CD1c-positive myeloid dendritic cell (primary cell): ENCODE results near the gene DNAAF5.
A peak's percentile ranks its signal among the peaks of the same experiment; 100 is the strongest.

Experiments
- DNase-seq: peaks from one replicate; pipeline ENCODE4 v3.0.0-alpha.2; 2016; ENCODE audit errors: extremely low spot score

DNAAF5 gene

DNA sequence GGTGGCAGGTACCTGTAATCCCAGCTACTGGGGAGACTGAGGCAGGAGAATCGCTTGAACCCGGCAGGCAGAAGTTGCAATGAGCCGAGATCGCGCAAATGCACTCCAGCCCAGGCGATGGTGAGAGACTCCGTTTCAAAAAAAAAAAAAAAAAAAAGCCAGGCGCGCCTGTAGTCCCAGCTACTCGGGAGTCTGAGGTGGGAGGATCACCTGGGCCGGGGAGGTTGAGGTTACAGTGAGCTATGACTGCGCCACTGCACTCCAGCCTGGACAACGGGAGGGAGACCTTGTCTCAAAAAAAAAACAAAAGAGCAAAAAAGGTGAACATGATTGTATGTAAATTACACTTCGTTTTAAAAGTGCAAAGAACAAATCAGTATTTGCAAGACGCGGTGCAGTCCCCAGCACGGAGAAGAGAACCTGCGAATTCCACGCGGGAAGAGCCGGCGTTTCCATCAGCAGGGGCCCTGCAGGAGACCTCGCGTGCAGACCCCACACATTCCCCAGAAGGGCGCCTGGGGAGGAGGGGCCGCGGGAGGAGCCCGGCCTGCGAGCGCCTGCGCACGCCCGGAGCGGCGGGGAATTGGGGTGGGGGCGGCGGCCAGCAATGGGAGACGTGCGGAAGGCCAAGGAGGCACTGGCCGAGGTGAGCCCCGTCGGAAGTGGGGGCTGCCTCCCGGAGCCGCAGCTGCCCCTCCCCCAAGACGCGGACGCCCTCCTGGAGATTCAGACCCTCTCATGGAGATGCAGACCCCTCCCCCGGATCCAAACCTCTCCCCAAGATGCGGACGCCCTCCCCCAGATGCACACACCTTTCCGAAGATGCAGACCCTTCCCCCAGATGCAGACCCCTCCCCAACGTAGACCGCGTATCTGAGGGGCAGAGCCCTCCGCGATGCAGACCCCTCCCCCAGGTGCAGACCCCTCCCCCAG lies 89.1 kb downstream of the DNAAF5 start:
- DNase-seq = no peak

DNA sequence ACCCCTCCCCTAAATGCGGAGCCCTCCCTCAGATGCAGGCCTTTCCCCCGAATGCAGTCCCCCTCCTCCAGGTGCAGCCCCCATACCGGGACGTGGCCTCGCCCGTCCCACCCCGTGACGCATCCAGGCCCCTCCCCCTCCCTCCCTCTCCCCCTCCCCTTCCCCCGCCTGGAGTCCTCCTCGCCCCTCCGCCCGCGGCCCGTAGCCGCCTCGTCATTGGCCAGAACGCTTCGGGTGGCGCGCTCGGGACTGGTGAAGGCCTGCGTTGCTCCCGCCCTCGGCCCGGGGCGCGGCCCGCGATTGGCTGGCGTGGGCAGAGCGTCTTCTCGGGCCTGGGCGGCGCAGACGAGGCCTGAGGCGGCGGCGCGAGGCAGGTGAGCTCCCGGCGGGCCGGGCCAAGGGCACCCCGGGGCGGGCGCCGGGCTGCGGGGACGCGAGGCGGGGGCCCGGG lies 89.8 kb downstream of the DNAAF5 start:
- peak; percentile 97 for DNase-seq

DNA sequence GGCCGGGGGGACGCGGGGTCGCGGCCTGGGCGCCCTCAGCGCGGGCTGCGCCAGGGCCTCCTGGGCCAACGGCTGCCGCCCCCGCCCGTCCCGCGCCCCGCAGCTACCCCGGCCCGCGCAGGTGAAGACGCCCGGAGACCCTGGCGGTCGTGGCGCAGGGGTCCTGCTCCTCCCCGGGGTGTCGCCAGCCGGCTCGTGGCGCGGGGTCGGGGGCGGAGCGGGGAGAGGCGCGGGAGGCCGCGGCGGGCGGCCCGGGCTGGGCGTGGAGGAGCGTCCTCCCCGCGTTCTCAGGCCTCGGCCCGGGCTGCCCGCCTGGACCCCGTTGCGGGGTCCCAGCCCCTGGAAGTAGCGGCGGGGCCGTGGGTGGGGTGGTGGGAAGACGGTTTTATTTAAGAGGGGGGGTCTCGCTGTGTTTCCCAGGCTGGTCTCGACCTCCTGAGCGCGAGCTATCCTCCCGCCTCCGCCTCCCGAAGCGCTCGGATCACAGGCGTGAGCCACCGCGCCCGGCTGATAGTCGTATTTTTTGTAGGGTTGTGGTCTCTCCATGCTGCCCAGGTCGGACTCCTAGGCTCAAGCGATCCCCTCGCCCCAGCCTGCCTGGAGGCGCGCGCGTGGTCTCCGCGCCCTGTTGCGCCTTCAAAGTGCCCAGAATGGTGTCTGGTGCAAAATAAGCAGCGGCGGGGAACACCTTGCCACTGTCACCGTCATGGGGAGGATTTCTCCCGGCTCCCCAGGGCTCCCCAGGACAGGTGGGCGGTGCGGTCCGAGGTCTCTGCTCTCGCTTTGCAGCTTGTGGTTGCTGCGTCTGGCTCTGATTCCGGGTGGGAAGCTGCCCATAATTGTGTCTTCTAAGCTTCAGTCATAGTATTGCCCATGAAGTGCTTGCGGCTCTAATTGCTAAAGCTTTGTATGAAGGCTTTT lies 90.5 kb downstream of the DNAAF5 start:
- DNase-seq = peak; percentile 38

DNA sequence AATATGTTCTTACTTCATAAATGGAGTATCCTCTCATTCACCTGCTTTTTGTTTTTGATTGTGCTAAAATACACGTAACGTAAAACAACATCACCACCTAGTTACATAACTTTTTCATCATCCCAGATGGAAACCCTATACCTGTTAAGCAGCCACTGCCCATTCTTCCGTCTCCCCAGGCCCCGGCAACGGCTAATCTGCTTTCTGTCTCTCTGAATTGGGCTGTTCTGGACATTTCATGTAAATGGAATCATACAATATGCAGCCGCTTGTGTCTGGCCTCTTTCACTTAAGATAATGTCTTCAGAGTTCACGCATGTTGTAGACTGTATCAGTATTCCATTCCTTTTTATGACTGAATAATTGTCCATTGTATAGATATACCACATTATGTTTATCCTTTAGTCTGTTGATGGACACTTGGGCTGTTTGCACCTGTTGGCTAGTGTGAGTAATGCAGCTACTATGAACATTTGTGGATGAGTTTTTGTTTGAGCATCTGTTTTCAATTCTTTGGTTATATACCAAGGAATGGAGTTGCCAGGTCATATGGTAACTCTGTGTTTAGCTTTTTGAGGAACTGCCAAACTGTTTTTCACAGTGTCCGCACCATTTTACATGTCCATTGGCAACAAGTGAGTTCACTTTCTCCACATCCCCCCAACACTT lies 91.7 kb downstream of the DNAAF5 start:
- peak; percentile 35 for DNase-seq

DNA sequence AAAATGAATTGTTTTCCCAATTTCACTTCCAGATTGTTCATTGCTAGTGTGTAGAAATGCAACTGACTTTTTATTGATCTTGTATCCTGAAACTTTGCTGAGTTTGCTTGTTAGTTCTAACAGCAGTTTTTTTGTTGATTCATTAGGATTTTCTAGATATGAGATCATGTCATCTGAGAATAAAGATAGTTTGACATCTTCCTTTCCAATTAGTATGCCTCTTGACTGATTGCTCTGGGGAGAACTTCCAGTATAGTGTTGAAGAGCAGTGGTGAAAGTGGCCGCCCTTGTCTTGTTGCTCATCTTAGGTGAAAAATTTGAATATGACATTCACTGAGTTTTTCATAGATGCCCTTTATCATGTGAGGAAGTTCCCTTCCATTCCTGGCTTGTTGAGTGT lies 93.8 kb downstream of the DNAAF5 start:
- DNase-seq = no peak

DNA sequence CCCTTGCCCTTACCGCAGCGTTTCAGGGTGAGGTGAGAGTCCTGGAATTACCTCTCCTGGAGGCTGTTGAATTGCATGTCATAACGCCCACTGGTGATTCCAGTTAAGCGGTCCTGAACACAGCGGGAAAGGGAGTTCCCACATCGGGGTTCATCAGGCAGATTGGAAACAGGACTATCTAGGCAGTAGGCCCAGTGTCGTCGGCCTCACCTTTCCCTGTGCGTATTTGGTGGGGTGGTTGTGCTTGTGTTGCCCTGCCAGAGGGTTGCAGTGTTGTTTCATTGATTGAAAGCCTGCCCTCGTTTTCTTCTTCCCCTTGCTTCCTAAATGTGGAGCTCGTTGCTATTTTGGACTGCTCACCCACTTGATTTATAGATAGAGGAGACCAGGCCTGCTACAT lies 95.2 kb downstream of the DNAAF5 start:
- DNase-seq = no peak

DNA sequence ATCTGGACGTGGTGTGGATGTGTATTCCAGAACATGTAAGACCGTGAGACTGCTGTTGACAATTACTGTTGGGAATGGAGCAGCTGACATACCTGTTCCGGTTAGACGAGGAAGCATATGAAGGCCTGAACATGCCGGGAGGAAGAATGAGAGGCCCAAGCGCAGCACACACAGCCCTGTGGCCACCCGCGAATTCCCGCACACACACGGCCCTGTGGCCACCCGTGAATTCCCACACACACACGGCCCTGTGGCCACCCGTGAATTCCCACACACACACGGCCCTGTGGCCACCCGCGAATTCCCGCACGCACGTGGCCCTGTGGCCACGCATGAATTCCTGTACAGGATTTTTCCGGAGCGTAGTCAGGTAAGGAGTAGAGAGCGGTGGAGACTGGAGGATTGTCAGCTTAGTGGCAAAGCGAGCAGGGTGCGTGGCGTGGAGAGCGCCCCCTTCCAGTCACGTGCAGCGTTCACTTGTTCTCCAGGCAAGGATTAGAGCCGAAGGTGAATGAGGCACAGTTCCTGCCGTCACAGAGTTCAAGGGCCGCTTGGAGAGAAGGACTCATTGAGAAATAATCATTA lies 96.3 kb downstream of the DNAAF5 start:
- no peak for DNase-seq

DNA sequence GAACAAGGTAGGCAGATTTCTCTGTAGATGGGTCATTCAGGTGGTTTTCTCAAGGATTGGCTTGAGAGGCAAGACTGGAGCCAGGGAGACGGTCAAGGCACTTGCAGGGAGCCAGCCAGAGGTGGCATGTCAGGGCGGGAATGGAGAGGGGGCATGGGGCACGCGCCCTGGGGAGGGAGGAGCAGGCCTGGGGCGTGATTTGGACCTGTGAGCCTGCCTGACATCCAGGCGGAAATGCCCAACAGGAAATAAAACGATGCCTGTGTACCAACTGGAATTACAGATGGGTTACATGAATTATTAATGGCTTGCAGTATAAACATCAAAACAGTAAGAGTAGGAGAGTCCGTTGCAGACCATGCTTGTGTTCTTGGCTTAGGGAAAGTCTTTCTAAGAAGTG lies 97.2 kb downstream of the DNAAF5 start:
- no peak for DNase-seq

DNA sequence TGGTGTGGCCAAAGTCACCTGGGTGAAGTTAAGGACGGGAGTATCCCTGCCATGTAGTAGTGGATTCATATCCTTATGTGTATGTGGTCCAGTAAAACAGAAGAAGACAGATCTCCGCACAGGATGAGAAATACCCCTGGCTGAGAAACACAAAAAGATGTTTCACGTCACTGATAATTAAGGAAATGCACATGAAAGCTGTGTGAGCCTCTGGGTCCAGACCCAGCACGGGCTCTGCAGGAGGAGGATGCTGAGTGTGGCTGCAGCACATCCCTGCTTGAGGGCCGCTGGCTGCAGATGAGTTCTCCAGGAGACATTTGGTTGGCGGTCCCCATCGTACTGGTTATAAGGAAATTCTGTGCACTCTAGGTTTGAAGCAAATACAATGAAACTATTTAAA lies 97.6 kb downstream of the DNAAF5 start:
- no peak for DNase-seq

DNA sequence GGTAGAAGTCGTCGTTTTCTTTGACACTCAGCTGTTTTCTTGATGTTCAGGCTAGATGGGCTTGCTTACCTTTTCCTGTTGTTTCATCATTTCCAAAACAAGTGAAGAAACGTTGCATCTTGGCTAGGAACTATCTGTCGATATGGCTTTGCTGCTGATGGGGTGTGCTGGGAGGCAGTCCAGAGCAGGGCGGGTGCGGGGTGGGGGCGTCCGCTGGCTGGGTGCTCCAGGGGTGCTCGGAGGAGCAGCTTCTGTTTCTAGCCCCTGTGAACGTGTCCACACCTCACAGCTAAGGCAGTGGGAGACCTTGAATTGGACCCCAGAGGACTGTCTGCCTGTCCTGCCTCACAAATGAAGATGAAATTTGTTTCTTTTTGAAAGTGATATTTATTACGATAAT lies 98.2 kb downstream of the DNAAF5 start:
- DNase-seq = no peak

DNA sequence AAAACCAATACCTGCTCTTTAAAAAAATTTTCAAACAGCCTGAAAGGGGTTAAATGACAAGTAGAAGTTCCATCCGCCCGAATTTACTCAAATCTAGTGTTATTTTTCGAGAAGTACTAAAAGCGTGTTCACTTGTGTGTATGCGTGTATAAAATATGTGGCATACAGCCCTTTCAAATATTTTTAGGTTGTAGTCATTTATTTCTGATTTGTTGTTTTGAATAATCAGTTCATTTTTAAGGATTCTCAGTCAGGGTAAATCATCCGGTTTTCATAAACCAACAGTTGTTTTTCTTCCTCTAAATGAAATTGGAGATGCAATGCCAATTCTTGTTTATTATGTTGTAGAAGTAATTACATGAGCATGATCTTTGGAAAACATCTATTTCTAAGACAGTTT lies 98.9 kb downstream of the DNAAF5 start:
- no peak for DNase-seq

DNA sequence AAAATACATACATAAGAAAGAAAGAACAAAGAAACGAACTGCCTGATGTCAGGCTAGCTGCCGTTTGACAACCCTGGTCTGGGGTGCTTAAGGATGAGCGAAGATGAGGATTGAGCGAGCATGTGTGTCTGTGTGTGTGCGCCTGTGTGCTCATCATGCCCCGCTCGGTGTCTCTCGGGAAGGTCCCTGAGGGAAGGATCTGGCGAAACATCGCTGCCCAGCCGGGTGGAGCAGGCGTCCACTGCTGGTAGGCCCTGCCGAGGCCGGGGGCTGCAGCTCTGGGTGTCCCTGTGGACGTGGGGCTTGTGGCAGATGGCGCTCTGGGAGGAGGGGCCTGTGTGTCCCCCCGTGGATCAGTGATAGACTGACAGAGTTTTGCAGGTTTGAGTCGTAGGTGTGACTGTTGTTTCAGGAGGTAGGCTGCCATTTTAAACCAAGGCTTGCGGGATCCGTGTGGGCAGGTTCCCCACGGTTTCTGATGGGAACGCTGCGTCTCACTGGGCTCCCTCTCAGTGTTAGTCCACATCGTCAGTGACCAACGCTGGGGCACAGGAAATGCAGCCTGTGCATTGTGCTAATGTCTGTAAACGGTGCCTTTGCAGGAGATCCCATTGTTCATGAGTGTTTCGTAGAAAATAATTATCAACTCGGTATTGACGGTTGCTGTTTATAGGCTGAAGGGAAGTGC lies 99.9 kb downstream of the DNAAF5 start:
- no peak for DNase-seq

DNA sequence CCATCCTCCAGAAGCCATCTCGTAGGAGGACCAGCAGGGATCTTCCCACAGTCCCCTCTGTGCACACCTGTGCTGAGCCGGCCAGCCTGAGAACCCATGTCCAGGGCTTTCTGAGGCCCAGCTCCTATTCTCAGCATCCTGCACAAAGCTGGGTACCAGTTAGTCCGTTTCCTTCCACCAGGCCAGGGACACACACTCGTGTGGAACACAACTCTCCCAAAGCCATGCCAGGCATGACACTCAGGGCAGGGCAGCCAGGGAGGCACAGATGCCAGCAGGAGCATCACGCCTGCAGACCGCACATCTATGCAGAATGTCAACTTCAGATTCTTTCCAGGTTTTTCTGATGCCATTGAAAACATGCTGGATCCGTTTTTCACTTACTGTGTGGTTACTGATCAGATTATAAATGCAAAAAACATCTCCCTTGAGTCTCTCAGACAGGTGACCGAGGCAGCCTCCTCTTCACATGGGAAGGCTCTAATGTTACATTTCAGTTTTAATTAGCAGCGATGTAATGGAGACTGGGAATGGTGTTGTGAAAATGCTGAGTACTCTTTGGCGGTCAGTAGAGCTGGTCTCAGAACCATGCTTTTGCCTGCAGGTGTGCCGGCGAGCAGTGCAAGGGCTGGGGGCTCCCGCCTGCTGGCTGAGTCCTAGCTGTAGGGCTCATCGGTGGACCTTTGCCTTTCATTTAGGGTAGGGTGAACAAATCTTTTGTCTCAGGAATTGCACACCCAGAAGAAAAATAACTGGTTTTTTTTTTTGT lies 102.5 kb downstream of the DNAAF5 start:
- DNase-seq = no peak

DNA sequence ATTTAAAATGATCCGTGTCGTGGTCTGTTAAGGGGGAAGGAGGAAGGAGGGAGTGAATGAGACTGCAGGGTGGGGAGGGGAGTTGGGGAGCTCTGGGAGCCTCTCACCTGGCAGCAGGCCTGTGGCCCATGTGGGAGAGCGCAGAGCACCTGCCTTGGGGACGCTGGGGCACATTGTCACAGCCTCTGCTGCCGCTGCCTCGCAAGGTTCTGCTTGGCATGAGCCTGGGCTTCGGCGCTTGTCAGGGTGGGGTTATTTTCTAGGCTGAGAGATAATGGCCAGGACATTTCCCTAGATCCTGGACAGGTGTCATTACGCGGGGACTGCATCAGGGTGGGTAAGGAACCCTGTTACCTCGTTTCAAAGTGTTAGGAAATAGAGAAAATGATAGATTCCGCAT lies 103.6 kb downstream of the DNAAF5 start:
- no peak for DNase-seq

DNA sequence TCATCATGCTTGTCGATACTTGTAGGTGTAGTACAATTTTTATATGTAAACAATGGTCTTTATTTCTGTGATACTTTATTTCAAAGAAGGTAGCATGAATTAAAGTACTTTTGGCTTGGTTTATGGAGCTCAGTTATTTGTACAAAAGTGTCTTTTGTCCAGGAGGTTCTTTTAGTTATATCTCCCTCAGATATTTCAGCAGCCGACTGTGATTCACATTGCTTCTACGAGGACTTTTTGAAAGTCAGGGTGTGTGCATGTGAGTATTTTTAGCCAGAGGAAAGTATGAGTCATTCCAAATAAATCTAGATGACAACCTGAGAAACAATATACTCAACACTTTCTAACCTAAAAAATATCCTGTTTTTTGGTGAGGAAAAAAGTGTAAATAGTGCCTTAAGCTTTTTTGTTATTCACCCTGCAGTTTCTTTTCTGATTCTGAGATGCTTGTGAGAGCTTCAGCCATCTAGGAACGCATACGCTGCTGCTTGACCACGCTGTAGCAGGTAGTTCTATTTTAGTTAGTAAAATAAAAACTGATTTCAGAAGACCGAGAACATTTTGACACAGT lies 105.2 kb downstream of the DNAAF5 start:
- DNase-seq = peak; percentile 9

DNA sequence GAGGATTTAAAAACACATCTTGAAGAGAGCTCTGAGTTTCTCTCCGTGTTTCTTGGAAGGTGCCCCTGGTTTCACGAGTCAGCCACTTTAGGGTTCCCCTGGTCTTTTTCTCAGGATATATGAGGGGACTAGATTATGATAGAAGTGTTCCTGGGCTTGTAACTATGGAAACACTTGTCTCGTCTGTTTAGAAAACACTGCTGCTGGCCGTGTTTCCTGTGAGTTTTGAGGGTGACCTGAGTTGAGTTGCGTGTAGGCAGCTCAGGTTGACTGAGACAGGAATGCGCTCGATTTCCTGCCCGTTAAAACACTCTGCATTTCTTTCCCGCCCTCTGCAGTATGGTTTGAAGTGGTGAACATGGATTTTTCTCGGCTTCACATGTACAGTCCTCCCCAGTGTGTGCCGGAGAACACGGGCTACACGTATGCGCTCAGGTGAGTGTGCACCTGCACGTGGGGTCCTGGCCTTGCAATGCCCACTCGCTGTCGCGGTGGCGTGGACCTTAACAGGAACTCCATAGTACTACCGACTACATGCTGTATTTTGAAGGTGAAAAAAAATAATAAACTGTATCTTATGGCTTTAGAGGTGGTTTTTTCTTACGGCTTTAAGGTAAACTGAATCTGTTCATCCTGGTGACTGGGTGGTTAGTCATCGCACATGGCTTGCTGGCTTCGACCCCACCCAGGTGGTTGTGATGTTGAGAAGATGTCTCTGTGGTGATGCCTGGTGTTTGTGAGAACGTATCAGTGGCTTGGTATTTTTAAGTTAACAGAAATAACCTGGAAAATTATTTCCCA lies 105.9 kb downstream of the DNAAF5 start, which contains the start of gene SUN1:
TSS of gene SUN1 (plus strand) at position 310 of the 801 bp plus-strand sequence. CDS start at position 359, 49 bp downstream.
- DNase-seq = peak; percentile 12

DNA sequence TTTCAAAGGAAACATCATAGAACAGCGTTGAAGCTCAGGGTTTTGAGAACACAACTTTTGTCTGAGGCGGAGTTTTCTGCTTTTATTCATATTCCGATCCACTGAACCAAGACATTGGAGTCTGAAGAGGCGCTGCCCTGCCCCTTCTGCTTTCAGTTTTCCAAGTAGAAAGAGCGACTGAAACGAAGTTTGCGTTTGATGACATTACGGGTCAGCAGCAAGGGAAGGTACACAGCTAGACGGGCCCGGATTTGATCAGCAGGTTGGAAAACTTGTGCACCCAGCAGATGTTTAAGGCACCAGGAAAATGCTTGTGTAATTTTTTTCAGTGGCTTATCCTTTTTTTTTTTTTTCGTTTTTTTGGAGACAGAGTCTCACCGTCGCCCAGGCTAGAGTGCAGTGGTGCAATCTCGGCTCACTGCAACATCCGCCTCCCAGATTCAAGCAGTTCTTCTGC lies 106.5 kb downstream of the DNAAF5 start:
- DNase-seq = no peak

DNA sequence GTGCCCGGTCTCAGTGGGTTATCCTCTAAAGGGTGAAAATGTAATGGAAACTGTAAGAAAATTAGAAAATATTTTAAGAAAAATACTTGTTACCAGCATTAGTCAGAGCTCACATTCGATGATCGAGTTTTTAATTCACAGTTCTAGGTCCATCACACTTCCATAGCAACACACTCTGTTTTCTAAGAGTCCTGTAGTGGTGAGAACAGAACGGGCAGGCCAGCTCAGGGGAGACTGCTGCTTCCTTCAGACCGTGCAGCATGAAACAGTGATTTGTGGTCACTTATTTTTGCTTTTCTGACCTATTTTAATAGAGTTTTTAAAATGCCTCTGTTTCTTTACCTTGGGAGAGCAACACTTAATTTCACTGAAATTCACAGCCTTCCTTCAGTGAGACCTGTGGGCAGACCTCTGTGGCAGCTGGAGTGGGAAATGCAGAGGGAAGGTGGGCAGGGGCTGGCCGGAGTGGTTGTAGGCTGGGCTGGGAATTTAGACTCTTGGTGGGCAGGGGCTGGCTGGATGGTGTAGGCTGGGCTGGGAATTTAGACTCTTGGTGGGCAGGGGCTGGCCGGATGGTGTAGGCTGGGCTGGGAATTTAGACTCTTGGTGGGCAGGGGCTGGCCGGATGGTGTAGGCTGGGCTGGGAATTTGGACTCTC lies 107.2 kb downstream of the DNAAF5 start:
- DNase-seq = no peak
